ENCODE data around the gene MFSD1. TPM values are rescaled to one million over a fixed set of nuclear protein-coding genes. Genes with fewer than 3 reads are reported as not detected.

Gene MFSD1
- total and polyA plus RNA-seq, 5 donors from 2014 or later, result 23.3 to 65.8 (median 52.9) TPM

DNA sequence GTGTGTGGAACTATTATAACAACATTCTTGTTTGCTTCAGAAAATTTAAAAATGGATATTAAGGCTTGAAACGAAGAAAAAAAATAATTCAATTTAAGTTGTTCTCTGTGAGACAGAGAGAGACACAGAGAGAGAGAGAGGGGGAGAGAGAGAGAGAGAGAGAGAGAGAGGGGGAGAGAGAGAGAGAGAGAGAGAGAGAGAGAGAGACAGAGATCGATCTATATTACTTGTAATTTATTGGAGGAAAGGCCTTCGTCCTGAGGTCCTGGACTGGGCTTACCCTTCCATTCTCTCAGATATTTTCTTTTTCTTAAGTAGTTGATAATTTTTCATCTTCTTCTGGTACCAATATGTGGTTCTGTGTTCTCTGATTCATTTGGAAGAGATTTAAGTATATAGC is 25.9 kb downstream of the MFSD1 start:
- Histone ChIP-seq H3K9me3 (ENCODE audit: control insufficient read depth in 2 of 2, low read length in 2 of 2) (no peaks in the 10 kb centered on the region), H3K27ac (ENCODE audit: insufficient read depth, low read length, poor library complexity, severe bottlenecking) (no peak overlapping the region), H3K36me3 (ENCODE audit: control insufficient read depth, insufficient read depth, low read length) (peaks cover 61% of the 10 kb centered on the region), H3K4me1 (ENCODE audit: control insufficient read depth, insufficient read depth, low read length, poor library complexity, severe bottlenecking) (no peaks in the 10 kb centered on the region), H3K4me3 (ENCODE audit: low read depth, low read length) (no peak overlapping the region), H3K27me3 (ENCODE audit: control insufficient read depth, insufficient read depth, low read length) (no peaks in the 10 kb centered on the region)
- Mint-ChIP-seq H3K4me1 (peaks cover 0 to 5% (median 0%) of the 10 kb centered on the region in 4 donors), H3K36me3 (peaks cover 41% of the 10 kb centered on the region), H3K9me3 (no peaks in the 10 kb centered on the region), H3K27me3 (no peaks in the 10 kb centered on the region), H3K4me3 (no peak overlapping the region), H3K27ac (peak overlapping the region in 1 of 3 donors; percentile 25)
- no peak for DNase-seq
- ATAC-seq (ENCODE audit: low read depth in 2 of 2), result no peak

GRCh38 chr3:158830391-158830790 is 28.5 kb downstream of the MFSD1 start:
- H3K27ac ChIP-seq (ENCODE audit: insufficient read depth, low read length, poor library complexity, severe bottlenecking), result no peak overlapping the region
- no peak overlapping the region for H3K4me3 Mint-ChIP-seq
- H3K4me1 Mint-ChIP-seq, result peaks cover 0 to 5% (median 0%) of the 10 kb centered on the region in 4 donors
- H3K36me3 Mint-ChIP-seq, result peaks cover 32% of the 10 kb centered on the region
- H3K9me3 ChIP-seq (ENCODE audit: control insufficient read depth in 2 of 2, low read length in 2 of 2), result no peaks in the 10 kb centered on the region
- DNase-seq (no peak), ATAC-seq (ENCODE audit: low read depth in 2 of 2) (no peak)
- no peak overlapping the region for H3K4me3 ChIP-seq (ENCODE audit: low read depth, low read length)
- peaks cover 38% of the 10 kb centered on the region for H3K36me3 ChIP-seq (ENCODE audit: control insufficient read depth, insufficient read depth, low read length)
- H3K27me3 Mint-ChIP-seq, result no peaks in the 10 kb centered on the region
- H3K9me3 Mint-ChIP-seq, result no peaks in the 10 kb centered on the region
- H3K4me1 ChIP-seq (ENCODE audit: control insufficient read depth, insufficient read depth, low read length, poor library complexity, severe bottlenecking), result no peaks in the 10 kb centered on the region
- no peak overlapping the region for H3K27ac Mint-ChIP-seq
- no peaks in the 10 kb centered on the region for H3K27me3 ChIP-seq (ENCODE audit: control insufficient read depth, insufficient read depth, low read length)

- Histone ChIP-seq H3K4me1 (ENCODE audit: control insufficient read depth, insufficient read depth, low read length, poor library complexity, severe bottlenecking) (no peaks in the 10 kb centered on the region), H3K4me3 (ENCODE audit: low read depth, low read length) (no peak overlapping the region), H3K36me3 (ENCODE audit: control insufficient read depth, insufficient read depth, low read length) (peaks cover 30% of the 10 kb centered on the region), H3K9me3 (ENCODE audit: control insufficient read depth in 2 of 2, low read length in 2 of 2) (no peaks in the 10 kb centered on the region), H3K27me3 (ENCODE audit: control insufficient read depth, insufficient read depth, low read length) (no peaks in the 10 kb centered on the region), H3K27ac (ENCODE audit: insufficient read depth, low read length, poor library complexity, severe bottlenecking) (no peak overlapping the region)
- Mint-ChIP-seq H3K4me3 (no peak overlapping the region), H3K36me3 (peaks cover 30% of the 10 kb centered on the region), H3K9me3 (no peaks in the 10 kb centered on the region), H3K27ac (no peak overlapping the region), H3K4me1 (peaks cover 0 to 5% (median 0%) of the 10 kb centered on the region in 4 donors), H3K27me3 (no peaks in the 10 kb centered on the region)
- ATAC-seq (ENCODE audit: low read depth in 2 of 2) (no peak), DNase-seq (no peak)
These were observed 30.0 kb downstream of the MFSD1 start for GRCh38 chr3:158831861-158832260.

DNA sequence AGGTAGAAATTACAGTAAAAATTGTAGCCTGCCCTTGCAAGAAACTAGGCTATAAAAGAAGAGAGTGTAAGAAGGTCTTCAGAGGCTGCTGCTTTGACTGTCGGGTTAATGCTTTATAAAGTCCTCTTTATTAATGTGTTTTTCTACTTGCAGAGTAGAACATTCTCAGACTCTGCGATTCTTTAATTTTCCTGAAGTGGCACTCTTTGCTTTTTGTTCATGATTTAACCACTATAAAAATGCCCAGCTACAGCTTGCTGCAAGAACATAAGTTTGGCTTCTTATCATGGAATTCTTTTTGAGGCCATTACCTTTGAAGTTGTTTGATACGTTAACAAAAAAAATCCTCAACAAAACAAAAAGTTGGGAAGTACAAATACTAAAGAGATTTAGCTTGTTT is 33.8 kb downstream of the MFSD1 start:
- no peak overlapping the region for H3K27ac Mint-ChIP-seq

DNA sequence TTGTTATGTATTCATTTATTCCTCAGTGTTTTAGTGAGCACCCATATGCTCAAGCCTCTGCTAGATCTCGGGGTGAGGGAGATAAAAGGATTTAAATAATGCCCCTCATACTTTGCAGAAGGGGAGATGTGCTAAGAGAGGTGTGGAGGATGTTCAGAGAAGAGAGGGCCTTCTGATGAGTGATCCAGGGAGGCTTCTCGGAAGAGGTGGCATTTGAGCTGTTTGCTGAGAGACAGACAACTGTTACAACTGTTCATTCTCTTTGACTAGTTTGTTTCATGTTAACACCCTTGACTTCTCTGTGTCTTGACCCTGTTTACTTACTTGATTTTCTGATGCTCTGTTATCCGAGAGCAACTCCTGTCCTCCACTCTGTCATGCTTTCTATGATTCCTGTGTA is 34.5 kb downstream of the MFSD1 start:
- Histone ChIP-seq H3K27me3 (ENCODE audit: control insufficient read depth, insufficient read depth, low read length) (no peaks in the 10 kb centered on the region), H3K4me1 (ENCODE audit: control insufficient read depth, insufficient read depth, low read length, poor library complexity, severe bottlenecking) (no peaks in the 10 kb centered on the region), H3K9me3 (ENCODE audit: control insufficient read depth in 2 of 2, low read length in 2 of 2) (no peaks in the 10 kb centered on the region), H3K4me3 (ENCODE audit: low read depth, low read length) (no peak overlapping the region), H3K27ac (ENCODE audit: insufficient read depth, low read length, poor library complexity, severe bottlenecking) (no peak overlapping the region), H3K36me3 (ENCODE audit: control insufficient read depth, insufficient read depth, low read length) (no peaks in the 10 kb centered on the region)
- Mint-ChIP-seq H3K4me1 (peaks cover 0 to 4% (median 2%) of the 10 kb centered on the region in 4 donors), H3K4me3 (no peak overlapping the region), H3K36me3 (peaks cover 12% of the 10 kb centered on the region), H3K27me3 (no peaks in the 10 kb centered on the region), H3K9me3 (no peaks in the 10 kb centered on the region), H3K27ac (peak overlapping the region in 1 of 3 donors; percentile 23)
- ATAC-seq (ENCODE audit: low read depth in 2 of 2) (no peak), DNase-seq (no peak)

More for the DNA sequence above, 33.8 kb downstream of the MFSD1 start:
- Mint-ChIP-seq H3K4me3 (no peak overlapping the region), H3K27me3 (no peaks in the 10 kb centered on the region), H3K4me1 (peaks cover 0 to 5% (median 2%) of the 10 kb centered on the region in 4 donors), H3K9me3 (no peaks in the 10 kb centered on the region), H3K36me3 (peaks cover 17% of the 10 kb centered on the region)
- H3K27me3 ChIP-seq (ENCODE audit: control insufficient read depth, insufficient read depth, low read length), result no peaks in the 10 kb centered on the region
- no peaks in the 10 kb centered on the region for H3K4me1 ChIP-seq (ENCODE audit: control insufficient read depth, insufficient read depth, low read length, poor library complexity, severe bottlenecking)
- ATAC-seq (ENCODE audit: low read depth in 2 of 2), result no peak
- peaks cover 5% of the 10 kb centered on the region for H3K36me3 ChIP-seq (ENCODE audit: control insufficient read depth, insufficient read depth, low read length)
- H3K27ac ChIP-seq (ENCODE audit: insufficient read depth, low read length, poor library complexity, severe bottlenecking), result no peak overlapping the region
- H3K4me3 ChIP-seq (ENCODE audit: low read depth, low read length), result no peak overlapping the region
- DNase-seq, result no peak
- H3K9me3 ChIP-seq (ENCODE audit: control insufficient read depth in 2 of 2, low read length in 2 of 2), result no peaks in the 10 kb centered on the region

DNA sequence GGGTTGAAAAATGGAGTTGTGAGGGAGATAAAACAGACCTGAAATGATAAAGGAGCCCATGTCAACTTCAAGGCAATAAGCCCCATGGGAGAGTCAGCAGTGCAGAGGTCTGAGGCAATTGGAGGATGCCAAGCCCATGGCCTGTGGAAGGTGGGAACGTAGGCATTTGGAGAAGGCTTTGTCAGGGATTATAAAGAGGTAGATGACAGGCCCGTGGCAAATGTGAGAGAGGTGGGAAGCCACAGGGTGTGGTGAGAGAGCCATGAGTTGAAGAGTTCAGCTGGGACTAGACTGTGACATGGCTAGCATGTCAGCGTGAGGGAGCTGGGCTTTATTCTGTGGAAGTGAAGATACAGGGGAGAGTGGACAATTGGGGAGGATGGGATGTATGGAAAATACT is 35.4 kb downstream of the MFSD1 start:
- H3K9me3 ChIP-seq (ENCODE audit: control insufficient read depth in 2 of 2, low read length in 2 of 2), result no peaks in the 10 kb centered on the region
- no peaks in the 10 kb centered on the region for H3K4me1 ChIP-seq (ENCODE audit: control insufficient read depth, insufficient read depth, low read length, poor library complexity, severe bottlenecking)
- Mint-ChIP-seq H3K27ac (peak overlapping the region in 1 of 3 donors; percentile 9), H3K9me3 (no peaks in the 10 kb centered on the region), H3K36me3 (peaks cover 8% of the 10 kb centered on the region), H3K27me3 (no peaks in the 10 kb centered on the region), H3K4me3 (no peak overlapping the region), H3K4me1 (peaks cover 0 to 4% (median 0%) of the 10 kb centered on the region in 4 donors)
- no peaks in the 10 kb centered on the region for H3K36me3 ChIP-seq (ENCODE audit: control insufficient read depth, insufficient read depth, low read length)
- no peak for DNase-seq
- ATAC-seq (ENCODE audit: low read depth in 2 of 2), result no peak
- no peak overlapping the region for H3K27ac ChIP-seq (ENCODE audit: insufficient read depth, low read length, poor library complexity, severe bottlenecking)
- H3K27me3 ChIP-seq (ENCODE audit: control insufficient read depth, insufficient read depth, low read length), result no peaks in the 10 kb centered on the region
- H3K4me3 ChIP-seq (ENCODE audit: low read depth, low read length), result no peak overlapping the region

- Mint-ChIP-seq H3K36me3 (no peaks in the 10 kb centered on the region), H3K4me1 (peaks cover 0 to 4% (median 0%) of the 10 kb centered on the region in 4 donors), H3K27me3 (no peaks in the 10 kb centered on the region), H3K4me3 (no peak overlapping the region), H3K27ac (no peak overlapping the region), H3K9me3 (no peaks in the 10 kb centered on the region)
- H3K36me3 ChIP-seq (ENCODE audit: control insufficient read depth, insufficient read depth, low read length), result no peaks in the 10 kb centered on the region
- DNase-seq, result no peak
- no peaks in the 10 kb centered on the region for H3K4me1 ChIP-seq (ENCODE audit: control insufficient read depth, insufficient read depth, low read length, poor library complexity, severe bottlenecking)
- no peak for ATAC-seq (ENCODE audit: low read depth in 2 of 2)
- no peak overlapping the region for H3K27ac ChIP-seq (ENCODE audit: insufficient read depth, low read length, poor library complexity, severe bottlenecking)
- no peak overlapping the region for H3K4me3 ChIP-seq (ENCODE audit: low read depth, low read length)
- H3K9me3 ChIP-seq (ENCODE audit: control insufficient read depth in 2 of 2, low read length in 2 of 2), result no peaks in the 10 kb centered on the region
- no peaks in the 10 kb centered on the region for H3K27me3 ChIP-seq (ENCODE audit: control insufficient read depth, insufficient read depth, low read length)
These were observed 38.1 kb downstream of the MFSD1 start for GRCh38 chr3:158839966-158840365.

DNA sequence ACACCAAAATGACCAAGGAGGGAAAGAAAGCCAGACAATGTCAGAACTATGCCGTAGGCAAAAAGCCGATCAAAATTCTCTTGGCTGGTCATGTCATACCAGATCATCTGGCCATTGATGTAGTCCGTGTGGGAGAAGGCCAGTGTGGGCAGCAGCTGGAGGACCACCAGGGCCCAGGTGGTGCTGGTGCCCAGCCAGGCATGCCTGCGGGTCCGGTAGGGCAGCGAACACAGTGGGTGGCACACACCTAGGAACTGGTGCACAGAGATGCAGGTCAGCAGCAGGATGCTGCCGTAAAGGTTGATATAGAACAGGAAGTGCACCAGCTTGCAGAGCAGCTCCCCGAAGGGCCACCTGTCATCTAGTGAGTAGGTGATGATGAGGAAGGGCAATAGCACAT is 39.5 kb downstream of the MFSD1 start:
- H3K36me3 ChIP-seq (ENCODE audit: control insufficient read depth, insufficient read depth, low read length), result no peaks in the 10 kb centered on the region
- H3K9me3 ChIP-seq (ENCODE audit: control insufficient read depth in 2 of 2, low read length in 2 of 2), result no peaks in the 10 kb centered on the region
- H3K36me3 Mint-ChIP-seq, result no peaks in the 10 kb centered on the region
- H3K27ac ChIP-seq (ENCODE audit: insufficient read depth, low read length, poor library complexity, severe bottlenecking), result no peak overlapping the region
- H3K27ac Mint-ChIP-seq, result no peak overlapping the region
- H3K9me3 Mint-ChIP-seq, result no peaks in the 10 kb centered on the region
- H3K27me3 ChIP-seq (ENCODE audit: control insufficient read depth, insufficient read depth, low read length), result no peaks in the 10 kb centered on the region
- H3K27me3 Mint-ChIP-seq, result no peaks in the 10 kb centered on the region
- H3K4me3 Mint-ChIP-seq, result no peak overlapping the region
- H3K4me3 ChIP-seq (ENCODE audit: low read depth, low read length), result no peak overlapping the region
- DNase-seq (no peak), ATAC-seq (ENCODE audit: low read depth in 2 of 2) (no peak)
- H3K4me1 Mint-ChIP-seq, result peaks cover 0 to 4% (median 4%) of the 10 kb centered on the region in 4 donors
- no peaks in the 10 kb centered on the region for H3K4me1 ChIP-seq (ENCODE audit: control insufficient read depth, insufficient read depth, low read length, poor library complexity, severe bottlenecking)

All from CD4-positive, CD25-positive, alpha-beta regulatory T cell (primary cell).